GM12892 (cell line): Measurements from ENCODE around the gene LOXHD1.

Experiments
- POLR2A ChIP-seq: IDR thresholded peaks from 2 replicates; pipeline ENCODE4 v1.6.1; 2011; ENCODE audit warnings: low read depth, low read length, control low read depth
- POLR2AphosphoS5 ChIP-seq: IDR thresholded peaks from 2 replicates; pipeline ENCODE4 v1.6.1; 2011; ENCODE audit warnings: low read depth, low read length, control low read depth

- TF ChIP-seq POLR2A (no peak), POLR2AphosphoS5 (no peak)
Measured at GRCh38 chr18:46642561-46642960, 14.5 kb downstream of the LOXHD1 start.
